ENCODE measurements around the gene CDK14. TPM values are rescaled to one million over a fixed set of nuclear protein-coding genes. Genes with fewer than 3 reads are reported as not detected.
A peak's percentile ranks its signal among the peaks of the same experiment; 100 is the strongest.

The CDK14 gene
- total RNA-seq, 1 donor: 44.8 TPM

DNA sequence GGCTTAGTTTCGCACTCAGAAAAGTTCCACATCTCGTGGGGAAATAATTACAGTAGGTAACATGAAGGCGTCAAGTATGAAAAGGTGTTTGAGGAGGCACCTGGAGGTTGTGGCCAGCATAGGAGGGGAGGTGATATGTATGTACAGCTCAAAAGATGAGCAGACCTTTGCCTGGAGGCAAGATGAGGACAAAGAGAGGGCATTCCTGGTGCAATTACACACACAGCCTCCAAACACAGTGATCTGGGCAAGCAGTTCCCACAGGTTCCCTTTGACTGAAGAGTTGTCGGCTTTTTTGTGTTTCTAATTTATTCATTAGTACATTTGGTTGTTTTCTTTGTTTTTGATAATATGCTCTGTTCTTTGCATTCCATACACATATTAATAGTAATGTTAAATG lies 46.9 kb downstream of the CDK14 start:
- no peak for DNase-seq (ENCODE audit: low read depth)
- no peak for TF ChIP-seq CTCF (IDR thresholded peaks at IDR 0.05; ENCODE audit: insufficient read depth, low read length)
- no peak overlapping the region for H3K4me3 ChIP-seq (ENCODE audit: low read depth, low read length)

DNA sequence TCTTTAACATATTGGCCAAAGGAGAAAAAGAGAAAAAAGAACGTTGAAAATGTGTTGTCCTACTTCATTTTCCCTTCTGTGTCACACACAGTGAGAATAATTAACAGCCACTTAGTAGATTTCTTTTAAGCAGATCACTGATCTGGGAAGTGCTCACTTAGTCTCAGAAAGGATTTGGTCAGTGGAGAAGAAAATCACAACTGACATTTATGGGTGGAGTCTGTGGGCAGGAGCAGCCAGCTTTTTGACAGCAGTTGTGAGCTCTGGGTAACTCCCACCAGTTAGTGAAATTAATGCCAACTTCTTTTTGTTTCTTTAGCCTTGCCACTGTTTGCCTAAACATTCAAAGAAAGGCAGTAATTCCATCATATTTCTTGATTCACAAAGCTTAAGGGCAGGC lies 49.7 kb downstream of the CDK14 start:
- no peak for TF ChIP-seq CTCF (IDR thresholded peaks at IDR 0.05; ENCODE audit: insufficient read depth, low read length)
- no peak for DNase-seq (ENCODE audit: low read depth)

DNA sequence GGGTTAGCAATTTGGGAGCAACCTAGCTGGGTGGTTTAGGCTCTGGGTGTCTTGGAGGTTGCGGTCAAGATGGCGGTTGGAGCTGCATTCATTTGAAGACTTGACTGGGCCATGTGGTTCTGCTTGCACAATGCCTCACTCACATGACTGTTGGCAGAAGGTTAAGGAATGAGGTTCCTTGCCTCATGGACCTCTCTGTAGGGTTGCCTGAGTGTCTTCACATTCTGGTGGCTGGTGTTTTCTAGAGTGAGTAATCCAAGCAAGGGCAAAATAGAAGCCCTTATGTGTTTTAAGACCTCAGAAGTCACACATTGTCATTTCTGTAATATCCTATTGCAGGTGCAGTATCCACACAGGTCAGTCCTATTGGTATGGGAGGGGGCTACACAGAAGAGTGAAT lies 52.0 kb downstream of the CDK14 start:
- DNase-seq (ENCODE audit: low read depth): no peak
- TF ChIP-seq CTCF (IDR thresholded peaks at IDR 0.05; ENCODE audit: insufficient read depth, low read length): no peak
- H3K4me3 ChIP-seq (ENCODE audit: low read depth, low read length): no peak overlapping the region

More for the DNA sequence above, 49.7 kb downstream of the CDK14 start:
- H3K4me3 ChIP-seq (ENCODE audit: low read depth, low read length): no peak overlapping the region

DNA sequence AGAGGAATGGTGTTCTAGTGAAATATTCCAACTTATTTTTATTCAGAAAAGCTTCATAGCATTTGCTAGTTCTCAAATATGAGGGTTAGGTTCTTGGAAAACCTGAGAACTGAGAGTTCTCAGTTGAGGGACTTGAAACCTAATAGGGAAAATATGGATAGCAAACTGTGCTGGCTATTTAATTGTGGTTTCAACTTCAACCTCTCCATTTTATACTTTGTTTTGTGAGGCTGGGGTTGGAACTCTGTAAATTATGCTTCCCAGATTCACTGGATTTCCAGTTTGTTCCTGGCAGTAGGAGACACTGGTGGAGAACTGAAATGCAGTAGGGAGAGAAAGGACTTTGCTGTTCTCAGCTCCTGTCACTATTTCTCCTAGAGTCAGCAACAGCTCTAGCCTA lies 52.7 kb downstream of the CDK14 start:
- DNase-seq (ENCODE audit: low read depth): no peak
- H3K4me3 ChIP-seq (ENCODE audit: low read depth, low read length): no peak overlapping the region
- no peak for TF ChIP-seq CTCF (IDR thresholded peaks at IDR 0.05; ENCODE audit: insufficient read depth, low read length)

DNA sequence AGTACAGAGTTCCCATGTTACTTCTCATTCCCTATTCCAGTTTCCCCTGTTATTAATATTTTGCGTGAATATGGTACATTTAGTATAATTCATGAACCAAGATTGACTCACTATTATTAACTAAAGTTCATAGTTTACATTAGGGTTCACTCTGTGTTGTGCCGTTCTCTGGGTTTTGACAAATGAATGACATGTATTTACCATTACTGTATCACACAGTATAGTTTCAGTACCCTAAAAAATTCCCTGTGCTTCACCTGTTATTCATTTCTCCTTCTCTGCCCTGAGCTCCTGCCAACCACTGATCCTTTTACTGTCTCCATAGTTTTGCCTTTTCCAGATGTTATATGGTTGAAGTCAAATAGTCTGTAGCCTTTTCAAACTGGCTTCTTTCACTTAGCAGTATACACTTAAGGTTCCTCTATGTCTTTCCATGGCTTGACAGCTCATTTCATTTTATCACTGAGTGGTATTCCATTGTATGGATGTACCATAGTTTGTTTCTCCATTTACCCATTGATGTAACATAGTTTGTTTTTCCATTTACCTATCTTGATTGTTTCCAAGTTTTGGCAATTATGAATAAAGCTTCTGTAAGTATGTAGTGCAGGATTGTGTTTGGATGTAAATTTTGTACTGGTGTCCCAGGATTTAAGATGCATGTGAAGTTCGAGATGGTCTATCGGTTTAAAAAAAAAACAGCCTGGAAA lies 58.8 kb downstream of the CDK14 start:
- no peak for DNase-seq (ENCODE audit: low read depth)
- no peak overlapping the region for H3K4me3 ChIP-seq (ENCODE audit: low read depth, low read length)
- no peak for TF ChIP-seq CTCF (IDR thresholded peaks at IDR 0.05; ENCODE audit: insufficient read depth, low read length)

DNA sequence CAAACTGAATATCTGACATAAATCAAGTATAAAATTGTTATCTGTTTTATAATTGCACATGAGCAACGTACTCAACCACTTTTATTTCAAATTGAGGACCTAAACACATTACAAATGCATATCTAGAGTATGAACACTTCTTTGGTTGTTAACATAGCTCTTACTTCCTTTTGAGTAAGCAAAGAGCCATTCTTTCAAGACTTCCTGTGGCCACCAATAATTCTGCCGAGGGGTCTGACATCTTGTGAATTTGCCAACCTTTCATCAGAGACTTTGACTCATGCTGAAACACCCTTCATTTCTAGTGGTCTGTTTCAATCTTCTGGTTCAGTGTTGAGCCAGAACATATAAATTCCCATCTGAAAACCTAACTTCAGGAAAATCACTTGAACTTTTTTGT lies 59.4 kb downstream of the CDK14 start:
- peak; percentile 85 for DNase-seq (ENCODE audit: low read depth)
- no peak for TF ChIP-seq CTCF (IDR thresholded peaks at IDR 0.05; ENCODE audit: insufficient read depth, low read length)
- no peak overlapping the region for H3K4me3 ChIP-seq (ENCODE audit: low read depth, low read length)

GRCh38 chr7:90657481-90657880 lies 61.4 kb downstream of the CDK14 start:
- DNase-seq (ENCODE audit: low read depth): no peak
- H3K4me3 ChIP-seq (ENCODE audit: low read depth, low read length): no peak overlapping the region
- no peak for TF ChIP-seq CTCF (IDR thresholded peaks at IDR 0.05; ENCODE audit: insufficient read depth, low read length)
